HG02938 (cell line): Measurements from ENCODE around the gene SZT2.
"Not testable (repeated sequence)": the region's sequence is repeated elsewhere in the genome, so short reads cannot be mapped to it uniquely, and the experiment has no call there.

ENCODE experiments used
- ATAC-seq: cut with Tn5 transposase; IDR thresholded peaks from one replicate; pipeline ENCODE4 v1.9.1; 2021; ENCODE audit warnings: mild to moderate bottlenecking, moderate library complexity; ENCODE audit not compliant: unreplicated experiment

The SZT2 gene

GRCh38 chr1:43386676-43387075 is 3.0 kb upstream of the SZT2 start:
- ATAC-seq = no peak

GRCh38 chr1:43387976-43388599 is 1.6 kb upstream of the SZT2 start:
- ATAC-seq = no peak

GRCh38 chr1:43388613-43389012 is 1.1 kb upstream of the SZT2 start:
- ATAC-seq = no peak

- ATAC-seq = no peak
Measured at GRCh38 chr1:43392702-43393101, 3.0 kb downstream of the SZT2 start.

- ATAC-seq = no peak
Measured at GRCh38 chr1:43395523-43395922, 5.8 kb downstream of the SZT2 start.

GRCh38 chr1:43396059-43396458 is 6.4 kb downstream of the SZT2 start:
- ATAC-seq = no peak

- no peak for ATAC-seq
Measured at GRCh38 chr1:43398227-43398626, 8.5 kb downstream of the SZT2 start.

- ATAC-seq = not testable (repeated sequence)
Measured at GRCh38 chr1:43400441-43400840, 10.7 kb downstream of the SZT2 start.

GRCh38 chr1:43402089-43402865 is 12.6 kb downstream of the SZT2 start:
- no peak for ATAC-seq

GRCh38 chr1:43404353-43404752 is 14.7 kb downstream of the SZT2 start:
- ATAC-seq = no peak

- ATAC-seq = no peak
Measured at GRCh38 chr1:43405219-43405875, 15.6 kb downstream of the SZT2 start.

- no peak for ATAC-seq
Measured at GRCh38 chr1:43405876-43406234, 16.2 kb downstream of the SZT2 start.

GRCh38 chr1:43410571-43410970 is 20.9 kb downstream of the SZT2 start:
- ATAC-seq = no peak

GRCh38 chr1:43413426-43413825 is 23.7 kb downstream of the SZT2 start:
- not testable (repeated sequence) for ATAC-seq

GRCh38 chr1:43414634-43415223 is 25.0 kb downstream of the SZT2 start:
- ATAC-seq = no peak

- ATAC-seq = no peak
Measured at GRCh38 chr1:43415901-43416300, 26.2 kb downstream of the SZT2 start.

GRCh38 chr1:43418858-43419257 is 29.2 kb downstream of the SZT2 start:
- peak; percentile 43 for ATAC-seq

GRCh38 chr1:43419627-43420425 is 30.1 kb downstream of the SZT2 start:
- no peak for ATAC-seq

GRCh38 chr1:43420874-43421273 is 31.2 kb downstream of the SZT2 start:
- ATAC-seq = no peak

- ATAC-seq = no peak
Measured at GRCh38 chr1:43421396-43421795, 31.7 kb downstream of the SZT2 start.
